KG1 (cell line): ENCODE data around the gene MED16.
"Not testable (repeated sequence)": the region's sequence is repeated elsewhere in the genome, so short reads cannot be mapped to it uniquely, and the experiment has no call there.

ENCODE experiments used
- DNase-seq: peaks from one replicate; lab custom pipeline; 2025; lab: John Stamatoyannopoulos, UW

Gene MED16

DNA sequence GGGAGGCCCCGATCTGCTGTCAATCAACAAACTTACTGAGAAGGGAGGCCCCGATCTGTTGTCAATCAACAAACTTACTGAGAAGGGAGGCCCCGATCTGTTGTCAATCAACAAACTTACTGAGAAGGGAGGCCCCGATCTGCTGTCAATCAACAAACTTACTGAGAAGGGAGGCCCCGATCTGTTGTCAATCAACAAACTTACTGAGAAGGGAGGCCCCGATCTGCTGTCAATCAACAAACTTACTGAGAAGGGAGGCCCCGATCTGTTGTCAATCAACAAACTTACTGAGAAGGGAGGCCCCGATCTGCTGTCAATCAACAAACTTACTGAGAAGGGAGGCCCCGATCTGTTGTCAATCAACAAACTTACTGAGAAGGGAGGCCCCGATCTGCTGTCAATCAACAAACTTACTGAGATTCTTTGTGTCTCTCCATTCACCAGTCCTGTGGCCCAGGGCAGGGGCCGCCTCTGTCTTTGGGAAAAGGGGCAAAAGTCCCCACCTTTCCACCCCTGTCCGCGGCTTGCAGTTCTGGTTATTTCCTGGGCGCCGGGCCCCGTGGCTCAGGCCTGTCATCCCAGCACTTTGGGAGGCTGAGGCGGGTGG is 39.3 kb downstream of the MED16 start:
- DNase-seq: not testable (repeated sequence)

DNA sequence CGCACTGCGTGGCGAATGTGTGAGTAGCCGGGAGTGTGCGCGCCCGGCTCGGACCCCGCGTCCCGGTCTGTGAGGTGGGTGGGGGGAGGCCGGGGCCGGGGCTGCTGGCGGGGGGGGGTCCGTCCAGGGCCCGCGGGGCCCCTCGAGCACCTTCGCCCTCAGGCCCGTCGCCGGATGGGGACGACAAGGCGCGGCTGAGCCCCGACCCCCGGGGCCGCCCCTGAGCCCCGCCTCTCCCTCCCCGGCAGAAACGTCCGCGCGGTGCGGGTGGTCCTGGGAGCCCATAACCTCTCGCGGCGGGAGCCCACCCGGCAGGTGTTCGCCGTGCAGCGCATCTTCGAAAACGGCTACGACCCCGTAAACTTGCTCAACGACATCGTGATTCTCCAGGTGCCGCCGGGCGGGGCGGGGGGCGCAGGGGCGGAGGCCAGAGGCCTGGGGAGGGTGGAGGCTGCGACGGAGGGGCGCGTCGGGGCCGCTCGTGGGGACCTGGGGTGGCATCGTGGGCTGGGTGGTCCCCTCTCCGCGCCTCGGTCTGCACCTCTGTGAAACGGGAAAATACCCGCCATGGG is 39.9 kb downstream of the MED16 start:
- DNase-seq: no peak

DNA sequence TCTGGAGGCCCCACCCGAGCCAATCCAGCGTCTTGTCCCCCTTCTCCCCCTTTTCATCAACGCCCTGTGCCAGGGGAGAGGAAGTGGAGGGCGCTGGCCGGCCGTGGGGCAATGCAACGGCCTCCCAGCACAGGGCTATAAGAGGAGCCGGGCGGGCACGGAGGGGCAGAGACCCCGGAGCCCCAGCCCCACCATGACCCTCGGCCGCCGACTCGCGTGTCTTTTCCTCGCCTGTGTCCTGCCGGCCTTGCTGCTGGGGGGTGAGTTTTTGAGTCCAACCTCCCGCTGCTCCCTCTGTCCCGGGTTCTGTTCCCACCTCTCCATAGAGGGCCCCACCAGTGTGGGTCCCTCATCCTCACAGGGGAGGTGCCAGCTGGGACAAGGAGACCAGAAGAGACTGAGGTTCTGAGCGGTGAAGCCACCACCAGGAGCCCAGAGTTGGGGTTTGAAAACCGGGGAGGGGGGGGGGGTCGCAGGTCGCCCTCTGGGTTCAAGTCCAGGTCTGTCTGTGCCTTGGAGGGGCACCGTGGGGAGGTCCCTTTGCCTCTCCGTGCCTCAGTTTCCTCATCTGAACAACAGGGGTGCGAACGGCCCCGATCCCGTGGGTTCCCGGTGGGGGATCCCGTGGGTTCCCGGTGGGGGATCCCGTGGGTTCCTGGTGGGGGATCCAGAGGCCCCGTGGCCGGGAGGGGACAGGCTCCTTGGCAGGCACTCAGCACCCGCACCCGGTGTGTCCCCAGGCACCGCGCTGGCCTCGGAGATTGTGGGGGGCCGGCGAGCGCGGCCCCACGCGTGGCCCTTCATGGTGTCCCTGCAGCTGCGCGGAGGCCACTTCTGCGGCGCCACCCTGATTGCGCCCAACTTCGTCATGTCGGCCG is 40.6 kb downstream of the MED16 start, which contains the start of gene ELANE:
ELANE (plus strand) TSS at position 168 of the 878 bp plus-strand sequence; CDS start at position 194, 26 bp downstream.
- no peak for DNase-seq

DNA sequence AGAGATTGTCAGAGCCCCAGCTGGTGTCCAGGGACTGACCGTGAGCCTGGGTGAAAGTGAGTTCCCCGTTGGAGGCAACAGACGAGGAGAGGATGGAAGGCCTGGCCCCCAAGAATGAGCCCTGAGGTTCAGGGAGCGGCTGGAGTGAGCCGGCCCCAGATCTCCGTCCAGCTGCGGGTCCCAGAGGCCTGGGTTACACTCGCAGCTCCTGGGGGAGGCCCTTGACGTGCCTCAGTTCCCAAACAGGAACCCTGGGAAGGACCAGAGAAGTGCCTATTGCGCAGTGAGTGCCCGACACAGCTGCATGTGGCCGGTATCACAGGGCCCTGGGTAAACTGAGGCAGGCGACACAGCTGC is 42.0 kb downstream of the MED16 start:
- DNase-seq: no peak

GRCh38 chr19:850221-850978 is 42.6 kb downstream of the MED16 start:
- no peak for DNase-seq

- not testable (repeated sequence) for DNase-seq
Measured at GRCh38 chr19:849195-849594, 43.8 kb downstream of the MED16 start.

- DNase-seq: no peak
Measured at GRCh38 chr19:848386-848921, 44.5 kb downstream of the MED16 start.

DNA sequence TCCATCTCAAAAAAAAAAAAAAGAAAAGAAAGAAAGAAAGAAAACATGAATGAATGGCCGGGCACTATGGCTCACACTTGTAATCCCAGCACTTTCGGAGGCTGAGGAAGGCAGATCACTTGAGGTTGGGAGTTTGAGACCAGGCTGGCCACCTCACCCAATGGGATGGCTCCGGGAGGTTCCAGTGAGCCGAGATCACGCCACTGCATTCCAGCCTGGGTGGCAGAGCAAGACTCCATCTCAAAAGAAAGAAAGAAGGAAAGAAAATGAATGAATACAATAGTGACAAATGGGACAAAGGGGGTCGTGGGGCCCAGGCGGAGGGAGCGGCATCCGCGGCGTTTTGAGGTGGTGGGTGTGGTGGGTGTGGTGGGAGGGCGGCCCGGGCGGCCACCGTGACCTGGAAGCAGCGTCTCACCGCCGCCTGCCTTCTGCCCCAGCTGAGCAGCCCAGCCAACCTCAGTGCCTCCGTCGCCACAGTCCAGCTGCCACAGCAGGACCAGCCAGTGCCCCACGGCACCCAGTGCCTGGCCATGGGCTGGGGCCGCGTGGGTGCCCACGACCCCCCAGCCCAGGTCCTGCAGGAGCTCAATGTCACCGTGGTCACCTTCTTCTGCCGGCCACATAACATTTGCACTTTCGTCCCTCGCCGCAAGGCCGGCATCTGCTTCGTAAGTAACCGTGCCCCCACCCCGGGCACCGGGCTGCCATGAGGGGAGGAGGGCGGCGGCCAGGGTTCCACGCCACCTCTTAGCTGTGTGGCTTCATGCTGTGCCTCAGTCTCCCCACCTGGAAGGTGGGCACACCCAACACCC is 47.1 kb downstream of the MED16 start:
- no peak for DNase-seq

- no peak for DNase-seq
Measured at GRCh38 chr19:844546-844971, 48.4 kb downstream of the MED16 start.

DNA sequence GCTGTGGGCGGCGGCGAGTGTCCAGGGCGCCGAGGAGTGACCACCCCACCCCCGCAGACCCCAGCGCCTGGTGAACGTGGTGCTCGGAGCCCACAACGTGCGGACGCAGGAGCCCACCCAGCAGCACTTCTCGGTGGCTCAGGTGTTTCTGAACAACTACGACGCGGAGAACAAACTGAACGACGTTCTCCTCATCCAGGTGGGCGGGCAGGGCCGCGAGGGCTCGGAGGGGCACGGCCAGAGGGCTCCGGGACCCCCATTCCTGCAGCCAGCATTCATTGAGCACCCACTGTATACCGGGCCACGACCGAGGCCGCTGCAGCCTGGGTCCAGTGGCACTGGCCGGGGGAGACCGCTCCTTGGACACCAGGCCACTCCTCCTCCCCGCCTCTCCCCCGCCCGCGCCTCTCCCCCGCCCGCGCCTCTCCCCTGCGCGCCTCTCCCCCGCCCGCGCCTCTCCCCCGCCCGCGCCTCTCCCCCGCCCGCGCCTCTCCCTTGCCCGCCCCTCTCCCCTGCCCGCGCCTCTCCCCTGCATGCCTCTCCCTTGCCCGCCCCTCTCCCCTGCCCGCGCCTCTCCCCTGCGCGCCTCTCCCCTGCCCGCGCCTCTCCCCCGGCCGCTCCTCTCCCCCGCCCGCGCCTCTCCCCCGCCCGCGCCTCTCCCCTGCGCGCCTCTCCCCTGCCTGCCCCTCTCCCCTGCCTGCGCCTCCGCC is 49.0 kb downstream of the MED16 start:
- no peak for DNase-seq

DNA sequence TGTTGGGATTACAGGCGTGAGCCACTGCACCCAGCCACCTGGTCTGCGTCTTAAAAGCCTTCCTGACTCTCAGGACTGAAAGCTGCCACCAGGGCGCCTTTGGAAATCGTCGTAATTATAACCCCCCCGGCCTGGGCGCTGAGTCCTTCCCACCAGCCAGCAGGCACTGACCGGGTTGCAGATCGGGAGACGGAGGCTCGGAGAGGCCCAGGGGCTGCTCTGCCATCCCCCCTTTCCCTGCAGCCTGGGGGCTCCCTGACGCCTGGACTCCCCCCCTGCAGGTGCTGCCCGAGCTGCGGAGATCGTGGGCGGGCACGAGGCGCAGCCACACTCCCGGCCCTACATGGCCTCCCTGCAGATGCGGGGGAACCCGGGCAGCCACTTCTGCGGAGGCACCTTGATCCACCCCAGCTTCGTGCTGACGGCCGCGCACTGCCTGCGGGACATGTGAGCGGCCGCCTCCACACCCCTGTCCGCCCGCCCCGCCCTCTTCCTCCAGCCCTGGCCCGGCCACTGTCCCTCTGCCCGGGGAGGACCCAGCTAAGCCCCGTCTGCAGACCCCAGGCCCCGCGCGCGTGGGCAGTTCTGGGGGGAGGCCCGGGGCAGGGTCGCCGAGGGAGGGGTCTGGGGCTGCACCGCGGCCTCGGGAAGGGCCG is 49.7 kb downstream of the MED16 start:
- DNase-seq: no peak

GRCh38 chr19:842802-843179 is 50.2 kb downstream of the MED16 start:
- DNase-seq: not testable (repeated sequence)

GRCh38 chr19:840519-841206 is 52.3 kb downstream of the MED16 start, which contains the start of gene PRTN3:
Gene PRTN3, plus strand, starts transcription at chr19:840999. Its CDS starts 10 bp downstream, at chr19:841009.
- DNase-seq: no peak

DNA sequence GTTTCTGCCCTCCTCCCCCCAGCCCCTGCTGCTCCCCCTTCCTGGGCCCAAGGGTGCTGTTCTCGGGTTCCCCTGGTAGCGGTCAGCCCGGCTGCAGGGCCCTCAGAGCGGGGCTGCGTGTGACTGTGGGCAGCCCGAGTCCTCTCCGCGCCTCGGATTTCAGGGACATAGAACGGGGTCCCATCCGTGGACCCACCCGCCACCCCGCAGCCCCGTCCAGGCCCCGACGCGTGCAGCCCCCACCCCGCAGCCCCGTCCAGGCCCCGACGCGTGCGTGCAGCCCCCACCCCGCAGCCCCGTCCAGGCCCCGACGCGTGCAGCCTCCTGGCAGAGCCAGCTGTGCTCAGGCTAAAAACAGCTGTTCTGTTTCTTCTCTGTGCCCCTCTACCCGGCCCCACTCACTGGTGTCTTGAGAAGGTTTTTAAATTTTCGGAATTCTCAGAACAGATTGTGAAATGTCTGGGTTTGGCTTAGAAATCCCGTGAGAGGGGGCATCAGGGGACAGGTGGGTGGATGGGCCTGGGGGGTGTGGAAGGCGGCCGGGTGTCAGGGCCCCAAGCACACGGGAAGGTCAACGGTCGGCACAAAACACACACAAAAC is 57.7 kb downstream of the MED16 start:
- no peak for DNase-seq

- no peak for DNase-seq
Measured at GRCh38 chr19:834216-834615, 58.8 kb downstream of the MED16 start.

GRCh38 chr19:831407-832369 is 61.3 kb downstream of the MED16 start:
- DNase-seq: no peak

- DNase-seq: no peak
Measured at GRCh38 chr19:829129-829758, 63.7 kb downstream of the MED16 start.
